Measurements from ENCODE around the gene CBX2.
A peak's percentile ranks its signal among the peaks of the same experiment; 100 is the strongest.

CBX2 gene

DNA sequence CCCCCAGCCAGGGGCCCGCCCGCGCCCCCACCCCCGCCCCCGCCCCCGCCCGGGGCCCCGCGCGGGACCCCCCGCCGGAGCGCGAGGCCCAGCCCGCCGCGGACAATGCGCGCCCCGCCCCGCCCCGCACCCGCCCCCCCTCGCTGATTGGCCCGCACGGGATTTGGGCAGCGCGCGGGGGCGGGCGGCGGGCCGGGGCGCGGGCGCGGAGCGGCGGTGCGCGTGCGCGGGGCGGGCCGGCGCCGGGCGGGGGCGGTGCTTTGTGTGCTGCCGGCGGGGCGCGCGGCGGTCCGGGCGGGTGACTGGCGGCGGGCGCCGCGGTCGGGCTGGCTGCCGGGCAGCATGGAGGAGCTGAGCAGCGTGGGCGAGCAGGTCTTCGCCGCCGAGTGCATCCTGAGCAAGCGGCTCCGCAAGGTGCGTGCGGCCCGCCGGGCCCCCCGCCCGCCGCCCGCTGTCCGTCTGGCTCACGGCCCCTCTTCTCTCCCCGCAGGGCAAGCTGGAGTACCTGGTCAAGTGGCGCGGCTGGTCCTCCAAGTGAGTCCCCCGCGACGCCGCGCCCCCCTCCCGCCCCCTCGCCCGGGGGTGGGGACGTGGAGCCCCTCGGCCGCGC is at the start of gene CBX2:
Gene CBX2 (plus strand): TSS at position 255 of the 610 bp plus-strand sequence. CDS start 88 bp downstream, at position 343.
- DNase-seq (ENCODE audit: low read depth, low spot score) = peak; percentile 58

DNA sequence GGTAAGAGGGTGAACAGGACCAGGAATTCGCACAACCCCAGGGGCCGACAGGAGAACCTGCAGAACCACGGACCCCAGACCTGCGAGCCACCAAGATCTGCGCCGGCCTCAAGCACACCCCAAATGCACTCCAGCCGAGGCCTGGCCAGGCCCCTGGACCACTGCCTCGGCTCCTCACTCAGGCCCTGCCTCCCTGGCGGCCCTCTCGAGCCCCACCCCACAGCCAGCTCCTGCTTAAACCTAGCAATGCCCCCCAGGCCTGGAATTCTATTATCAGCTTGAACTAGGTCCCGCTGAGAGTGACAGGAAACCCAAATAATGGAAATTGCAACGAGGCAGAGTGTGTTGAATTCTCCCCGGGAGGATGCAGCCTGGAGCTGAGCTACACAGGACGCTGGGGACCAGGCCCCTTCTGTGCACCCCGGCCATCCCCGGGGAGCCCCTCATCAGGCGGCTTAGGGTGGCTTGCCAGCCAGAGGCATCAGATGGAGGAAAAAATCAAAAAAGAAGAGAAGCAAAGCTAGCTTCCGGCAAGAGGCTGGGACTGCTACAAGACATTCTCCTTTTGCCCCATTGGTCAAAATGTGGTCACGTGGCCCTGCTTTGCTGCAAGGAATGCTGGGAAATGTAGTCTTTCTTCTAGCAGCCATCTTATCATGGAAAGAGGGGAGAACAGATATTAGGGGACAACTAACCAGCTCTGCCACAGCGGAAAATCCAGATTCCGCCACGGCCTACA is 49.6 kb upstream of the CBX2 start:
- DNase-seq (ENCODE audit: low read depth, low spot score) = peak; percentile 69

DNA sequence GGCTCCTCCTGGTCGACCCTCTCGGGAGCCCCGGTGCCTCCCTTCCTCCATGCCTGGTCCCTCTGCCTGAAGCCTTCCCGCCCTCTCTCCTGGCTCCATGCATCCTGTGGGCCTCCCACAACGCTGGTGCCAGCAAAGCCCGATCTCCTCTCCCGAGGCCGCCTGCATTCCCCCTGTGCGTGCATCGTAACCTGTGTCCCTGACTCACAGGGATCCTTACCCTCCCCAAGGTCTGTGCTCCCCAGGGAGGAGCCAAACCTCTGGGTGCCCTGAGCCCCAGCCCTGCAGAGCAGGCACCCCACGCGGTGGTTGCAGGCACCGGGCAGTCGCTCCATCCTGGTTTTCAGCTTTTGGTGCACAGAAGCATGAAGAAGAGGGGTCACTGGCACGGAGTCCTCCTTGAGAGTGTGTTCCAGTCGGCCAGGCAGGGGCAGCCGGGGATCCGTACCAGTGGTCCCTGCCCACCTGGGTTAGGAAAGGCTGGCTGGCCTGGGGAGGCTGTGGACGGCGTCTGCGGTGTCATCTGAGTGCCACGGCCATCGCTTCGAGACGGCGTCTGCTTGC is 49.0 kb upstream of the CBX2 start:
- DNase-seq (ENCODE audit: low read depth, low spot score) = no peak

DNA sequence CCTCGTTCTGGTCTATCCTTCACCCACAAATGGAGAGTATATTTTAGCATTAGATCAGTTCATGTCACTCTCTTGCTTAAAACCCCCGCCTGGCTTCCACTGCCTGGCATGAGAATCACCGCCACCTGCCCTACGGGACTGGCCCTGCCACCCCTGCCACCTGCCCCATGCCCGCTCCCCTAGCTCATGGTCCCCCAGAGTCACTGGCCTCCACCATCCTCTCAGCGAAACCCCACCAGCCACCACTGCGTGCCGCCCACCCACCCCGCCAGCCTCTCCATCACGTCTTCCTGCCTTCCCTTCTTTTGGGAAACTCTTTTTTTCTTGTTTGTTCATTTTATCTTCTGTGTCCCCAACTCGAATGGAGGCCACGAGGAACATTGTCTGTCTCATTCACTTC is 48.2 kb upstream of the CBX2 start:
- no peak for DNase-seq (ENCODE audit: low read depth, low spot score)

DNA sequence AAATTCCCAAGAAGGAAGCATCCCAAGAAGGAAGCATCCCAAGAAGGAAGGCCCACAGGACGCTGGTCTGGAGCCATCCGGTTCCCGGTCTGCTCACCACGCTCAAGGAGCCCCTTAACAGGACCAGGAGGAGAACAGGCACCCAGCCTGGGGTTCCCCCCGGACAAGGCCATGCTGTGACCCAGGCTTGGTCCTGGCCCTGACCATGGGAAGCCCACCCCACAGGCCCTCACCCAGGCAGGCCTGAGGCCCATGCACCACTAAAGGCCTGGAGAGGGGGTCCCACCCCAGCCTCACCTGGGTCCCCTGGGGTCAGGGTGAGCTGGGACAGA is 47.5 kb upstream of the CBX2 start:
- DNase-seq (ENCODE audit: low read depth, low spot score) = no peak

DNA sequence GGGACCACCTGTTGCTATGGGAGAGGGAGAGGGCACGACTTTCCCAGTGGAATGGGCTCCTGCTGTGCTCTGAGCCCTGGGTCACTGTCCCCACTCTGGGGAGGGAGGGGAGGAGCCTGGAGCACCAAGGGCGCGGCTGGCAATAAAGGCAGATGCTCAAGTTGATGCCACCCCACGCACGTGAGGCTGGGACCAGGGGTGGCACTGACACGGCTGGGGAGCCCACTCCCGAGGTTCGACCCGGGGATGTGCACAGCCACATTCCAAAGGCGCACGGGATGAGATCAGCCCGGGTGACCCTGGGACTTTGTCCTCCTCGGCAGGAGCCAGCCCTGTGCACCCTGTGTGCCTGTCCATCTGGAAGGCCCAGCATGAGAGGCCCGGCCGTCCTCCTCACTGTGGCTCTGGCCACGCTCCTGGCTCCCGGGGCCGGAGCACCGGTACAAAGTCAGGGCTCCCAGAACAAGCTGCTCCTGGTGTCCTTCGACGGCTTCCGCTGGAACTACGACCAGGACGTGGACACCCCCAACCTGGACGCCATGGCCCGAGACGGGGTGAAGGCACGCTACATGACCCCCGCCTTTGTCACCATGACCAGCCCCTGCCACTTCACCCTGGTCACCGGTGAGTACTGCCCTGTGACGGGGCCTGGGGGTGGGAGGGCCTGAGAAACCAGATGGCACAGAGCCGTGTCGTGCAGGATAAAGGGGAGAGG is 47.0 kb upstream of the CBX2 start, which contains the start of gene ENPP7:
Gene ENPP7 (plus strand): TSS at position 175 of the 715 bp plus-strand sequence. CDS start 197 bp downstream, at position 372.
- DNase-seq (ENCODE audit: low read depth, low spot score) = no peak

DNA sequence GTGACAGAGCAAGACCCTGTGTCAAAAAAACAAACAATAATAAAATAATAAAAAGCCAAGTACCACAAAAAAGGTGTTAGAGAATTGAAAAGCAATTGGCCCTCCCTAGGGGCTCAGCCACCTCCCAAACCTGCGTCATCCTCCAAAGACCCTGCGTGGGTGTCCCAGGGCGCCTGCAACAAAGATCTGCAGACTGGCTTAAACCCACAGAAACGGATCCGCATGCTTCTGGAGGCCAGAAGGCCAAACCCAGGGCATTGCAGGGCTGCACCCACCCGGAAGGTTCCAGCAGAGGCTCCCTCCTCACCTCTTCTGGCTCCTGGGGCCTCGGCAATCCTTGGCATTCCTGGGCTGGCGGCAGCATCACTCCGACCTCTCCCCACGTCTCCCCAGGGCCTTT is 45.7 kb upstream of the CBX2 start:
- no peak for DNase-seq (ENCODE audit: low read depth, low spot score)

DNA sequence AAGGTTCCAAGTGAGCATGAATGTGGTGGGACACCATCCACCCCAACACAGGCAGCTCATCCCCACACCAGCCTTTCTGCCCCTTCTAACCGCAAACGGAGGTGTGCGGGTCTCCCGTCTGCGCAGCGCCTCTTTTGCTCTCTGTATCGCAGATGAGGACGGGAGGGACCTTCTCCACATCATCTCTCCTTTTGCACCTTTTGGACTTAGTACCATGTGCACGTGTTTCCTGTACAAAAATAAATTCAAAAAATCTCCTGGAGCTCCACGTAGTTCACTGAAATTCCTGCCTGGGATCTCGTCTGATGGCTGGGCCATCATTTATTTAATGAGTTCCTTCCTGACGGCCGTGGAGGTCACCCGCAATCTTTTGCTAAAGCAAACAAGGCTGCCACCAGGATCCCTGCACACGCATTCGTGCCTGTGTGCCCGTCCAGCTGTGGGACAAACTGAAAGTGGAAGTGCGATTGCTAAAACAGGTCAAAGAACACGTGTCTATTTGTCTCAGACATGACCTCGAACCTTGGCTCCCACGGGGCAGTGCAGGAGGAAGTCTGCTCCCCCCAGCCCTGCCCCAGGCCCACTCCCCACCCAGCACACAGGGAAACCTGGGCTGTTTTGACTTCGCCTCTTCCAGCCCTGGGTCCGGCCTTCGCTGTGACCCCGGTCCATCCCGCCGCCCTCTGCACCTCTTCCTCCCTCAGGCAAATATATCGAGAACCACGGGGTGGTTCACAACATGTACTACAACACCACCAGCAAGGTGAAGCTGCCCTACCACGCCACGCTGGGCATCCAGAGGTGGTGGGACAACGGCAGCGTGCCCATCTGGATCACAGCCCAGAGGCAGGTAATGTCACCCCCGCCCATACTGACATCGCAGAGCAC is 44.9 kb upstream of the CBX2 start:
- no peak for DNase-seq (ENCODE audit: low read depth, low spot score)

DNA sequence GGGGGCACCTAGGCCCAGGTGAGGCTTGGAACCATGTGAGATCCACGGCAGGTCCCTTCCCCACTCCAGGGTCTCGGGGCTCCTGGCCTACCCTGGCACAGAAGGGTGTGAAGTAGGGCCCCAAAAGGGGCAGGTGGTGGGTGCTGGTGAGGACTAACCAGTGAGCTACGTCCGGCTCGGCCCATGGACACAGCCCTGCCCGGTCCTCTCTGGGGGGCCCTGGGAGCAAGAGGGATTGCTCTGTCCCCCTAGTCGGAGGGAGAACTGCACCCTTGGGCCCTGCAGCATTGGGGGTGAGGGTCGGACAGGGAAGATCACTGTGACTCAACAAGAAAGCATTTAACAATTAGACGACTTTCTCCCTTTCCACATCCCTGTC is 44.3 kb upstream of the CBX2 start:
- DNase-seq (ENCODE audit: low read depth, low spot score) = no peak

DNA sequence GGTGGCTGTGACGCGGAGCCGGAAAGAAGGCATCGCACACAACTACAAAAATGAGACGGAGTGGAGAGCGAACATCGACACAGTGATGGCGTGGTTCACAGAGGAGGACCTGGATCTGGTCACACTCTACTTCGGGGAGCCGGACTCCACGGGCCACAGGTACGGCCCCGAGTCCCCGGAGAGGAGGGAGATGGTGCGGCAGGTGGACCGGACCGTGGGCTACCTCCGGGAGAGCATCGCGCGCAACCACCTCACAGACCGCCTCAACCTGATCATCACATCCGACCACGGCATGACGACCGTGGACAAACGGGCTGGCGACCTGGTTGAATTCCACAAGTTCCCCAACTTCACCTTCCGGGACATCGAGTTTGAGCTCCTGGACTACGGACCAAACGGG is 42.9 kb upstream of the CBX2 start:
- no peak for DNase-seq (ENCODE audit: low read depth, low spot score)

DNA sequence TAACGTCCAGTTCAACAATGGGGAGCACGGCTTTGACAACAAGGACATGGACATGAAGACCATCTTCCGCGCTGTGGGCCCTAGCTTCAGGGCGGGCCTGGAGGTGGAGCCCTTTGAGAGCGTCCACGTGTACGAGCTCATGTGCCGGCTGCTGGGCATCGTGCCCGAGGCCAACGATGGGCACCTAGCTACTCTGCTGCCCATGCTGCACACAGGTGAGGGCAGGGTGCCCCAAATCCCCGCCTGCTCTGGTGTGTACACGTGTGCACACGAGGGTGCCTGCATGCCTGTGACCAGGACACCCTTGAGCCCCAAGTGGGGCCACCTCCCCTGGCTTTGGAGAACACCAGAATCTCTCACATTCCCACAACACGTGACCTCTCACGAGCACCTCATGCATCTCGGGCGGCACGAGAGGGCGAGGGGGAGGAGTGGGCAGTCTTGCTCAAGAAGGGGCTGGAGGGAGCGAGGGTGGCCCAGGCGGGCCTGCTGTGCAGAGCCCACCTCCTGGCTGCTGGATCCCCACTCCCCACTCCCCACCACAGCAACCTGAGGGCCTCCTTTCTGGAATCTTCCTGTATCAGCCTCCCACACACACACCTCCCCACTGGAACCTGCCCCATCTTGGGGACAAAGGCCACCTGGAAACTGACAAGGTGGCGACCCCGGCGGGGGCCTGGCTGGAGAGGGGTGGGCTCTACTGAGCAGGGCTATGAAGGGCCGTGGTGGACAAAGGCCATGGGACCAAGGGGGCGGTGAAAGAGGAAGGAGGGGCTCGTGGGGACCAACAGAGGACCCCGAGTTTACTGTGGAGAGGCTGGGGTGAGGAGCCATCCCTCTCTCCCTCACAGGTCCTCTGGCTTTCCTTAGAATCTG is 40.7 kb upstream of the CBX2 start:
- DNase-seq (ENCODE audit: low read depth, low spot score) = no peak

DNA sequence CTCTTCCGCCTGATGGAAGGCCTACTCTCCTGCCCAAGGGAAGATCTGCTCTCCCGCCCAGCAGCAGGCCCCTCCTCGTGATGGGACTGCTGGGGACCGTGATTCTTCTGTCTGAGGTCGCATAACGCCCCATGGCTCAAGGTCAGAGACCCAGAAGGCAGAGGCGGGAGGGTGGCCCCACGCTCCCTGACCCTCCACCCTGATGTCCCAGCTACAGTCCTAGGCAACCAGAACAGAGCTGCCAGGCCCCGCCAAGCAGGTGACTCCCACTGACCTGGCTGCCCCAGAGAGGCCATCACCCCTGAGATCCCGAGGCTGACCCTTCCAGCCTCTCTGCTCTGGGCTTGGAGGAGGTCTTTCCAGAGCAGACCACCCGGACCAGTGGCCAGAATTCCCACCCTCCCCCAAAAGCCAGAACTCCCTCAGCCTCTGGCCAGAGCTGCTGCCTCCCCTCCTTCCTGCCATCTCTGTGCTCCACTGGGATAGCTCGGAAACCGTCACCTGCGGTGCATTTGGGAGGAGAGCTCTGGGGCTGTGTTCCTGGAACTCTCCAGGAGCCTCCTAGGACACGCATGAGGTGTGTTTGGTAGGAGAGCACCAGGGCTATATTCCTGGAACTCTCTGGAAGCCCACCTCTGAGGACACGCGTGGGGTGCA is 39.9 kb upstream of the CBX2 start:
- no peak for DNase-seq (ENCODE audit: low read depth, low spot score)

DNA sequence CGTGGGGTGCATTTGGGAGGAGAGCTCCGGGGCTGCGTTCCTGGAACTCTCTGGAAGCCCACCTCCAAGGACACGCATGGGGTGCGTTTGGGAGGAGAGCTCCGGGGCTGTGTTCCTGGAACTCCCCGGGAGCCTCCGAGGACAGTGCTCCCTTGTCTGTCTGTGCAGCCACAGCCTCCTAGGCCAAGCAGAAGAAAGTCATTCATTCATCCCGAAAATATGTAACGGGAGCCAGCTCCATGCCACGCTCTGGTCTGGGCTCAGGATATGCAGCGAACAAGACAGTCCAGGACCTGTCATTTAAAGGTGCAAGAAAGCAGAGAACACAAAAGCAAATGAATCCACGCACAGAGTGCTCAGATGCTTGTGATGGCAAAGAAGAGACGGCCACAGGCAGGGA is 39.3 kb upstream of the CBX2 start:
- no peak for DNase-seq (ENCODE audit: low read depth, low spot score)

DNA sequence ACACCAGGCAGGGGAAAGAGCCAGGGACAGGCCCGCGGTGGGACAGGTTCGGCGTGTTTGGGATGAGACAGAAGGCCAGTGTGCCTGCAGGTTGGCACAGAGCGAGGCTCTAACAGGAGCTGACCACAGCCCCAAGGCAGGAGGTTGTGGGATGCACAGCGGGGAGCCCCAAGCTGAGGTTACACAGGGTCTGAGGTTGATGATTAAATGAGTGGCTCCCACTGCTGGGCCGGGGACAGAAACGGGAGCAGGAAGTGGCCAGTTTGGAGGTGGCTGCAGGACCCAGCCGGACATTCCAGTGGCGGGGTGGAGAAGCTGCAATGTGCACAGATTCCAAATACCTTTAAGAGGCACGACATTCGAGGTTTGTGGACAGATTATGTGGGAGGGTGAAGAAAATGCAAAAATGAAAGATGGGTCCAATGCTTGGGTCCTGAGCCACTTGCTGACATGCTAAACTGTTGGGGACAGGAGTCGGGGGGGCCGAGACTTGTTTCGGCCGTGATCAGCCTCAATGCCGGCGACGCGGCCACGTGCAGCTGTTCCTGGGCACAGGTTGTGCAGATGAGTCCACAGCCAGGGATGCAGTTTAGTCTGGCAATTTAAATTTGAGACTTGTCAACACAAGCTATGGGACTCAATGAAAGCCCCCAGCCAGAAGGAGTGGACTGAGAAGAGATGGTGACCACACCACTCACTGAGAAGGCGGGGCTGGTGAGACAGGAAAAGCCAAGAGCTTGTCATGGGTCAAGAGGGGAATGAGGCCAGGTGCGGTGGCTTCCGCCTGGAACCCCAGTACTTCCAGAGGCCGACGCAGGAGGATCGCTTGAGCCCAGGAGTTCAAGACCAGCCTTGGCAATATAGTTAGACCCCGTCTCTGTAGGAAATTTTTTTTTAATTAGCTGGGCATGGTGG is 38.5 kb upstream of the CBX2 start:
- DNase-seq (ENCODE audit: low read depth, low spot score) = no peak

DNA sequence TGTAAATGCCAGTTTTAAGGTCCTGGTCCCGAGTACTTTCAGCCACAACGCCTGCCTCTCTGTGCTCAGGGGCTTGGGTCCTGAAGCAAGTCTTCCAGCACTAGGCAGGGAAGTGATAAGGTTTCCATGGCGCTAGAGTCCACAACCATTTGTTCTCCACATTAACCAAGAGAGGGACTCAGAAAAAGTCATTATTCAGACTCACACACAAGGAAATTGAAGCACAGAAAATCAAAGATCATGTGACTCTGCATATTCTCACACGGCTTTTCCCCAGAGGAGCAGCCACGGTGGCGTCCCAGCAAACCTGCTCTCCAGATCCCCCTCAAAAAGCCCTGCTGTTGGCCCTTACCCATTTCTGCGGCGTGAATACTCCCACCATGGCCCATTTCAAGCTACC is 37.5 kb upstream of the CBX2 start:
- DNase-seq (ENCODE audit: low read depth, low spot score) = no peak

DNA sequence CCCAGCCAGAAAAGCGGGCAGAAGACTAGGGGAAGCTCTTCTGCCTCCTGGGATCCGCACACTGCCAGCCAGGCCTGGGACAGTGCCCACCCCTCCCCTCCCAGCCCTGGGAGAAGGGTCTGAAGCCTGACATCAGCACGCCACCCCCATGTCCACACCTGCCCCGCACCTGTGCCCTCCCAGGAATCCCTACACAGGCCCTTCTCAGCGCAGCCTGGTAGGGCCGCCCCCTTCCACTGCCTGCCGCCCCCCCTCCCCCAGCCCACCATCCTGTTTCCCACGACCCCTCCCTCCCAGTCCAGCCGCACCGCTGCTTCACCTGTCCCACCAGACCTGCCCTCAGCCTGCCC is 36.6 kb upstream of the CBX2 start:
- DNase-seq (ENCODE audit: low read depth, low spot score) = no peak

DNA sequence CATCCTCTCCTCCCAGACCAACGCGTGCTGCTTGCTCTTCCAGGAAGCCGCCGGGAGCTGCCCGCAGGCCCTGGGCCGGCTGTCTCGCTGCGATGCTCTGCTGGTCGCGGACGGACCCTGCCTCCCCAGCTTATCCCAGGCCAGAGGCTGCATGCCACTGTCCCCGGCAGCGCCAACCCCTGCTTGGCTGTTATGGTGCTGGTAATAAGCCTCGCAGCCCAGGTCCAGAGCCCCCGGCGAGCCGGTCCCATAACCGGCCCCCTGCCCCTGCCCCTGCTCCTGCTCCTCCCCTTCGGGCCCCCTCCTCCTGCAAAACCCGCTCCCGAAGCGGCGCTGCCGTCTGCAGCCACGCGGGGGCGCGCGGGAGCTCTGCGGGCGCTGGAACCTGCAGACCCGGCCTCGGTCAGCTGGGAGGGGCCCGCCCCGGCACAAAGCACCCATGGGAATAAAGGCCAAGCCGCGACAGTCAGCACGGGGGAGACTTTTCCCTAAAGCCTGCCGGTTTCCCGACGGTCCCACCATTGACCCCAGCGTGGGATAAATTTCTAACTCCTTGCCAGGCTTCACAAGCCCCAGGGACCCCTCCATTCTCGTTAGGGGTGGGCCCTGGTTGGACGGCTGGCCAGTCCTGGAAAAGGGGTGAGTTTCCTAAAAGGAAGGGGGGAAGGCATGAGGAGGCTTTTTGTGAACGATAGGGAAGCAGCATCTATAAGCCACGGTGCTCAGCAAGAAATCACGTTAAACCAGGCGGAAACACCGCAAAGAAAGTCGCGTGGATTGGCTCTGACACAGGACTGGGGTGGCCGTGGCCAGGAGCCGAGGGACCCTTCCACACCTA is 36.0 kb upstream of the CBX2 start:
- DNase-seq (ENCODE audit: low read depth, low spot score) = peak; percentile 43

DNA sequence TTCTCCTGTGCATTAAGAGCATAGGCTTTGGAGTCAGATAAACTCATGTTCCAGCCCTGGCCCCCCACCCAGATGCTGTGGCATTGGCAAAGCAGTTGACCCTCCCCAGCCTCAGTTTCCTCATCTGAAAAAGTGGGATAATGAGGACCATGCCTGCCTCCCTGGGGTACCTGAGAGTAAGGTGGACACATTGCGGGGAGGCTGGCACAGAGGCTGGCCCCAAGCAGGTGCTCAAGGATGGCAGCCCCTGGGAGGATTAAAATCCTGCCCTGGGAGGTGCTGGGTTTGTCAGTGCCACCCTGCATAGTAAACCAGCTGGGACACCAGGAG is 35.4 kb upstream of the CBX2 start:
- no peak for DNase-seq (ENCODE audit: low read depth, low spot score)

All from activated CD4-positive, CD25-positive, alpha-beta regulatory T cell treated with anti-CD3 and anti-CD28 coated beads, Interleukin-2, amount 50 U/mL, for 16 hours (primary cell).